ENCODE measurements around the gene VCAN. TPM values are rescaled to one million over a fixed set of nuclear protein-coding genes. Genes with fewer than 3 reads are reported as not detected.

Gene VCAN
- total RNA-seq, 1 donor from 2014 or later: 133 TPM

- H3K27me3 ChIP-seq (ENCODE audit: low read depth): no peaks in the 10 kb centered on the region
- H3K4me1 ChIP-seq: no peaks in the 10 kb centered on the region
- H3K9me3 ChIP-seq: no peaks in the 10 kb centered on the region
- ATAC-seq: no peak
- H3K27ac ChIP-seq: no peak overlapping the region
- intact Hi-C loops (cut with DNase I): no loop called here
- no peak overlapping the region for H3K4me3 ChIP-seq
- DNase-seq: no peak
- no peaks in the 10 kb centered on the region for H3K36me3 ChIP-seq
- no peak for TF ChIP-seq CTCF (IDR thresholded peaks at IDR 0.05)
Measured at GRCh38 chr5:83524991-83525390, 53.4 kb downstream of the VCAN start.

DNA sequence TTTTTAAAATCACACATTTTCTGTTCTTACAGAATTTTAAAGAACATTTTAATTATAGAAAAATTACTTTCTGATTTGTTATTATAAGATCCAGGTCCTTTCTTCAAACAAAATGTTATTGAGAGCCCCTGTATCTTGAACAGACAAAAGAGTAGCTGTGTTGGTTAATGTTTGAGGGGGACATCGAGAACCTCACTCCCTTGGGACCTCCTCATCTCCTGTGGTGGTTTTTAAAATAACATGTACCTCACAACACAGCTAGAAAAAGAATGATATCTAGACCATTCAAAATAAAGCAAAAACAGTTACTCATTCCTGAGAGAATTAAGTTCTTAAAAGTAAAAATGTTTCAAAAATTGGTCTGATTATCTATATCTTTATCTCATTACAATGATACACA lies 54.7 kb downstream of the VCAN start:
- Histone ChIP-seq H3K4me3 (no peak overlapping the region), H3K9me3 (no peaks in the 10 kb centered on the region), H3K4me1 (no peaks in the 10 kb centered on the region), H3K27ac (no peak overlapping the region), H3K36me3 (no peaks in the 10 kb centered on the region), H3K27me3 (ENCODE audit: low read depth) (no peaks in the 10 kb centered on the region)
- DNase-seq (no peak), ATAC-seq (no peak)
- intact Hi-C loops (cut with DNase I): no loop called here
- TF ChIP-seq CTCF (IDR thresholded peaks at IDR 0.05): no peak

DNA sequence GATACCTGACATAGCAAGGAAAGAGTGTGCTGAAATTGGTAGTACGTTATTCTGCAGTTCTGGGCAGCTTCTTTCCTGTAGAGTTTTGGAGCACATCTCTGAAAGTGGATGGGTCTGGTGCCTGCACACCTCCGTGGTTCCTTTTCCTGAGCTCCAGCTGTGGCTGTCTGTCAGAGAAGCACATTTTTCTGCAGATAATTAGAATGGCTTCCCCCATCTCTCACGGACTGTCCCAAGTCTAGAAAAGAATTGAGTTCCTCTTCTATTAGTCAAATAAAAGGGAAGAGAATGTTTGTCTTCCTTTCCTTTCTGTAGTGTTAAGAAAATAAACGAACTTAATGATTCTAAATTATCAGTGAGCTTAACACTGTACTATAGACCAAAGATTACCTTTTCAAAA lies 55.7 kb downstream of the VCAN start:
- no peak for TF ChIP-seq CTCF (IDR thresholded peaks at IDR 0.05)

DNA sequence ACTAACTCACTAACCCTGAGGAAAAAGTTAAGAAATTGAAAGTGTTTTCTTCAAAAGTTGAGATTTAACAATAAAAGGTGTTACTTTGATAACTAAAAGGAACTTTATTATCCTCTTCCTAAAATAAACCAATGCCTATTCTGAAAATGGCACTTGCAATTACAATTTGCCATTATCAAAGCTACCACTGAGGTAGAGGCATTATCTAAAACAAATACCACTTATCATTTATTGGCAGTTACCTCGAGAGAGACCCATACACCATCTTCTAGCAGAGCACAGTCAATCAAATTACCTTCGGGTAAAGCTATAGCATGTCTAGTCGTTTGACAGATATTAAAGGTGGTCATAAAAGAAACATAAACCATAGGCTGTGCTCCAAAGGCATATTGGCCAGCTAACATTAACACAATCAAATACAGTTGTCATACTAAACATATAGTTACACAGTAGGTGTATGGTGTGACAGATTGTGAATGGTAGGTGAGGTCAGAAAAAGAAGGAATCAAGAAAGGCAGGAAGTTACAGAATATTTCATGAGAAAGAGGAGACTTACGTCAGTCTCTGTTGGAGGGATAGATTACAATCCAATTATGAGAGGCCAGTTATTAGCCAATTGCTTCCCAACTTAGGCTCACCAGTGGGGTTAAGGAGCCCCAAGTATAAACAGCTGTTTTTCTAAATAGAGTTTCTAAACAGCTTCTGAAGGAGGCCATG lies 56.3 kb downstream of the VCAN start:
- Histone ChIP-seq H3K4me1 (no peaks in the 10 kb centered on the region), H3K4me3 (no peak overlapping the region), H3K27ac (no peak overlapping the region), H3K27me3 (ENCODE audit: low read depth) (no peaks in the 10 kb centered on the region), H3K36me3 (no peaks in the 10 kb centered on the region), H3K9me3 (no peaks in the 10 kb centered on the region)
- ATAC-seq: no peak
- intact Hi-C loops (cut with DNase I): no loop called here
- no peak for TF ChIP-seq CTCF (IDR thresholded peaks at IDR 0.05)
- DNase-seq: no peak

More for the DNA sequence above, 55.7 kb downstream of the VCAN start:
- Histone ChIP-seq H3K27ac (no peak overlapping the region), H3K9me3 (no peaks in the 10 kb centered on the region), H3K27me3 (ENCODE audit: low read depth) (no peaks in the 10 kb centered on the region), H3K36me3 (no peaks in the 10 kb centered on the region), H3K4me1 (no peaks in the 10 kb centered on the region), H3K4me3 (no peak overlapping the region)
- intact Hi-C loops (cut with DNase I): no loop called here
- DNase-seq (no peak), ATAC-seq (no peak)

DNA sequence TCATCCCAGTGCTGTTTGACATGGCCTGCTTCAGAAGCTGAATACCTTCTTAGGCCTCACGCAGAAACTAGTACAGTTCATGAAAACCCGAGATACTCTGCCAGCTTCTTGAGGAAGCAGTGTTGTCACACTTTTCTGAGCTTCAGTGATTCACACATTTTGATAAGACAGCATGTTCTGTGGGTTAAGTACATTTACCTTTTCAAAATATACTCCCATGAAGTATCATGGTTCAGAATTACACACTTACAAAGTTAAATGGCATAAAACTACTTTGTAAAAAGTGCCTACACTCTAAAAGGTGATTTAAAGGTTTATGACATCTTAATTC lies 56.9 kb downstream of the VCAN start:
- TF ChIP-seq CTCF (IDR thresholded peaks at IDR 0.05): no peak
- Histone ChIP-seq H3K4me1 (no peaks in the 10 kb centered on the region), H3K27ac (no peak overlapping the region), H3K4me3 (no peak overlapping the region), H3K36me3 (no peaks in the 10 kb centered on the region), H3K27me3 (ENCODE audit: low read depth) (no peaks in the 10 kb centered on the region), H3K9me3 (no peaks in the 10 kb centered on the region)
- ATAC-seq (no peak), DNase-seq (no peak)
- intact Hi-C loops (cut with DNase I): no loop called here

Data from lower lobe of right lung (tissue), 2 donors.